Body of pancreas (tissue), 4 donors: ENCODE data around the gene PFDN1.

Experiments used
- POLR2A ChIP-seq, 3 donors: fragments of 450-650 bp; IDR thresholded peaks; one replicate each; pipeline ENCODE4 v1.6.1; 2016; ENCODE audit warnings: antibody characterized with exemption in 3 of 3, mild to moderate bottlenecking in 2 of 3
- TF ChIP-seq, protein P1 (sequence below), 7 experiments: fragments of 450-650 bp in 4 of 7; fragments of 200-600 bp in 3 of 7; sonication (generic) in 3 of 7; IDR thresholded peaks; one replicate each; pipeline ENCODE4 v1.5.1; 2016 to 2019; ENCODE audit warnings: antibody characterized with exemption in 7 of 7

DNA sequence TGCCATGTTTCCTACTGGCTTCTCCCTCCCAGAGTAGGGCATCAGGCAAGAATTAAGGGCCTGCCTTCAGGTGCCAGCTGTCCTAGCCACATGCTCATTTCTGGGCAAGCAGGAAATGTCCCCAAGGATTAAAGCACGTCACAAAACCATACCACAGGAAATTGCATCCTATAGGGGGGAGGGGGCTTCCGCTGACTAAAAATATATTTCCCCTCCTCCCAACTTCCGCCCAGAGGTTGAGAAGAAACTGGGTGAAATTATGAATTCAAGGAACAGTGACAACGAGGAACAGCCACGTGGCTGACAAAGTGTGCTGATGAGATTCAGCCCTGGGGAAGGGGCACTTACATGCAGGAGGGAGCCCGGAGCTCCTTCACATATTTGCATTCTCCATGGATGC, 39.4 kb upstream of the PFDN1 start:
- TF ChIP-seq, protein P1, sequence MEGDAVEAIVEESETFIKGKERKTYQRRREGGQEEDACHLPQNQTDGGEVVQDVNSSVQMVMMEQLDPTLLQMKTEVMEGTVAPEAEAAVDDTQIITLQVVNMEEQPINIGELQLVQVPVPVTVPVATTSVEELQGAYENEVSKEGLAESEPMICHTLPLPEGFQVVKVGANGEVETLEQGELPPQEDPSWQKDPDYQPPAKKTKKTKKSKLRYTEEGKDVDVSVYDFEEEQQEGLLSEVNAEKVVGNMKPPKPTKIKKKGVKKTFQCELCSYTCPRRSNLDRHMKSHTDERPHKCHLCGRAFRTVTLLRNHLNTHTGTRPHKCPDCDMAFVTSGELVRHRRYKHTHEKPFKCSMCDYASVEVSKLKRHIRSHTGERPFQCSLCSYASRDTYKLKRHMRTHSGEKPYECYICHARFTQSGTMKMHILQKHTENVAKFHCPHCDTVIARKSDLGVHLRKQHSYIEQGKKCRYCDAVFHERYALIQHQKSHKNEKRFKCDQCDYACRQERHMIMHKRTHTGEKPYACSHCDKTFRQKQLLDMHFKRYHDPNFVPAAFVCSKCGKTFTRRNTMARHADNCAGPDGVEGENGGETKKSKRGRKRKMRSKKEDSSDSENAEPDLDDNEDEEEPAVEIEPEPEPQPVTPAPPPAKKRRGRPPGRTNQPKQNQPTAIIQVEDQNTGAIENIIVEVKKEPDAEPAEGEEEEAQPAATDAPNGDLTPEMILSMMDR (IDR thresholded peaks at IDR 0.05): no peak
- TF ChIP-seq POLR2A (IDR thresholded peaks at IDR 0.05): no peak
